KOPT-K1 (cell line): Measurements from ENCODE around the gene SLC26A2.

Experiments
- H3K27ac ChIP-seq: fragments of 200-600 bp; sonication (generic); 2 replicates; pipeline ENCODE4 v1.5.1; 2016; ENCODE audit warnings: antibody characterized with exemption, mild to moderate bottlenecking, low read depth, low read length; ENCODE audit not compliant: poor library complexity, severe bottlenecking
- H3K36me3 ChIP-seq: fragments of 200-600 bp; sonication (generic); 2 replicates; pipeline ENCODE4 v1.5.1; 2017; ENCODE audit warnings: antibody characterized with exemption, mild to moderate bottlenecking, low read length, moderate library complexity; ENCODE audit not compliant: insufficient read depth
- H3K9me3 ChIP-seq: fragments of 200-600 bp; sonication (generic); 2 replicates; pipeline ENCODE4 v1.5.1; 2017; ENCODE audit warnings: antibody characterized with exemption, low read length, mild to moderate bottlenecking; ENCODE audit not compliant: insufficient read depth, poor library complexity, severe bottlenecking

The SLC26A2 gene

DNA sequence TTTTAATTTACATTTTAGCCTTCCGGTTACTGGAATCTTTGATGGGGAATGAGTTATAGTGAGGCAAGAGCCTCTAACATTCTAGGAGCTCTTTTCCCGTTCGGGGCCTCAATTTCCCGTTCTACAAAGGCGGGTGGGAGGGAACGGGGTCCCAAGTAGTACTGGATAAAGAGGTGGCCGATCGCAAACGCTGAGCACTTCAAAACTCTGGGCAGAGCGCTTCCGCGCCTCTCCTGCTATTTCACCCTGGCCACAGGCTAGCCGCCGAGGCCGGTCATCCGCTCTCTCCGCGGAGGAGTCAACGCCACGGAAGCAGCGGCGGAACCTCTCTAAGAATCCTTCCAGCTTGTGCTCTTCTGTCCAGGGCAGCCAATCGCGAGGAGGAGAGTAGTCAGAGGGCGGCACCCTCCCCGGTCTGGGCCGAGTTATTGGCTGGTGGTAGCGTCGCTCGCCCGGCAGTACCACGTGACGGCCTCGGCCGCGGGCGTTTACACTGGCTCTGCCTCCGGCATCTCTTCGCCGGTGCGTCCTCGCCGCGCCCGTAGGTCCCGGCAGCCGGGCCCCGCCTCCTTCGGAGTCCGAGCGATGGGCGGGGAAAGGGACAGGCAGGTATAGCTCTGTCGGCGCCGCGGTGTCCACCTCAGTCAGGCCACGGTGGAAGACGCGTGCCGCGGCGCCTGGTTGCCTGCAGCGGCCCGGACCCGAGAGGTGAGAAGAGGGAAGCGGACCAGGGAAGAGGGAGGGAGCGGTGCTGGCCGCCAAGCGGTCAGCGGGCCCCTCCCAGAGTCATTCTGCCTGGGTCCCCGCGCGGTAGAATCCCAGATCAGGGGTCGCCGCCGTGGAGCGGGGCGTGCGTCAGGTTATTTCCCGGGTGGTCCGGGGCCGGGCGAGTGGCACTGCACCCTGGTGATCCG, at the start of gene SLC26A2:
SLC26A2 (plus strand) TSS at position 487 of the 914 bp plus-strand sequence. CDS start 16,895 bp downstream, outside the sequence.
- Histone ChIP-seq H3K9me3 (no peaks in the 10 kb centered on the region), H3K36me3 (no peaks in the 10 kb centered on the region), H3K27ac (peak within 1 kb of the TSS; percentile 57)

DNA sequence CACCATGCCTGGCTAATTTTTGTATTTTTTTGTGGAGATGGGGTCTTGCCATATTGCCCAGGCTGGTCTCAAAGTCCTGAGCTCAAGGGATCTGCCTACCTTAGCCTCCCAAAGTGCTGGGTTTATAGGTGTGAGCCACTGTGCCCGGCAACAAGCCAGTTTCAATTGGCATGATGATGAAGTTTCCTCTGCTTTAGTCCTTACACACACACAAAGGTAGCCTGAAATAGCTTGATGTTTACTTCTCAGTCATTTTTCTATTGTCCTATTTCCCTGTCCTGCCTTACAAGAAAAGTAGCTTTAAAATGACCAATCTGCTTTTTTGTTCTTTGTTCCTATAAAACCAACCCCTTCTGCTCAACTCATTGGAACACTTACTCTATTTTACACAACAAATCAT, 49.5 kb upstream of the SLC26A2 start:
- no peaks in the 10 kb centered on the region for H3K9me3 ChIP-seq
- H3K36me3 ChIP-seq: no peaks in the 10 kb centered on the region
- H3K27ac ChIP-seq: no peak overlapping the region

DNA sequence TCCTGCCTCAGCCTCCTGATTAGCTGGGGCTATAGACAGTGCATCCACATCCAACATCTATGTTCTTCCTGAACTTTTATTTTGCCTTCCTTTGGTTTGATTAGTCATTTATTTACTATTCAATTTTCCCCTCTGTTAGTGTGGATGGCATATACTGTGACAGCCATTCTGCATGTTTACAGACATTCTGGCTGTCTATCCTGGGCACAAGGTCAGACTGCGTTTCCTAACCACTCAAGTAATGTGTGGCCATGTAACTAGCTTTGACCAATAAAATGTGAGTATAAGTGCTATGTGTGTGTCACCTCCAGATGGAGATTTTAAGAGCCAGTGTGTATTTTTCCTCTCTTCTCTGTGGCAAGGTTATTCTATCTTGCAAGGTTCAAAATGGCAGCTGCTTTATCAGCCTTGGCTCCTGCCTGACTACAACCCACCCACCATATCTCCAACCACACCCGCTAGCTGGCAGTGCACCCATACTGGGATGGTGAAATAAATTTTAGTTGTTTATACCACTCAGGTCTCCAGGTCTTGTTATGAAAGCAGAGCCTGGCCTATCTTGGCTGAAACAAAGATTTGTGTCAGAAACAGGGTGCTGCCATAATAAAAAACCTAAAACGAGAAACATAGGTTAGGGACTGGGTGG, 48.2 kb upstream of the SLC26A2 start:
- H3K9me3 ChIP-seq: no peaks in the 10 kb centered on the region
- no peaks in the 10 kb centered on the region for H3K36me3 ChIP-seq
- H3K27ac ChIP-seq: no peak overlapping the region

DNA sequence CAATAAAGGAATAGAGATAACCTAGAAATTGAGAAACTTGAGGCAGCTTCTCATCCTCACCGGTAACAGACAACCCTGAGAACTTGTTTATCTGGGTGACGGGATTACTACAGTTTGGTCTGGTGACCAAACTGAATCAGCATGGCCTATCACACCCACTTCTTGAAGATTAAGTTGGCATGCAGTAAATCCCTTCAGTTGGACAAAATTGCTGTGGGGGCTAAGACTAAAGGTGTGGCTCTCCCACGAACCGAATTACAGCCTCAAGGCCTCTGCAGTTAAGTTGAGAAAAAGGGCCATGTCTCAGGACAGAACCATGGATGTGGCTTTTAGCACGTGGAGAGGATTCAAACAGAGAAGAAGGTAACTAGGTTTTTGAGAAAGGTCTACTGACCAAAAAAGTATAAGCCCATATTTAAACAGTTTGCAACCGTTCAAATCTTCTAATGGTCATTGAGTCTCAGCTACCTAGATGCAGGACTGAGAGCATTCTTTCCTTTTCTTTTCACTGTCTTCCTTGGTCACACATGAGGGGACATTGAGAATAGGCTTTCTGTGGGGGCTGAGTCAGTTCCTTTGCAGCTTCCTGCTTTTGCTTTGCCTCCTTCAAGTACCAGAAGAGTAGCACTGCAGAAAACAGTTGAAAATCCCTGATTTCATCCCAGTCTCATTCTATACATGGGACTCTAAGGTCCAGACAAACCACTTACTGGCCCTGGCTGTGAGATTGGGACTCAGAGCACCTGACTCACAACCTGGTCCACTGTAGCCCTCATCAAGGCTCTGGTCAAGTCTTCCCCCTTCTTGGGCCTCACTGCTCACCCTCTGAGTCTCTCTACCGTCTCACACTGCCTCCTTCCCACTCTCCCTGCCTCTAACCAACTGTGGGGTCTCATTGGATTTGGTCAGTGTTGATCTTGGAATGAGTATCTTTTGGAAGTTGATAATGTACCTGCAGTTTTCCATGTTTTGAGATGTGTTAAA, 46.8 kb upstream of the SLC26A2 start:
- H3K27ac ChIP-seq: no peak overlapping the region

DNA sequence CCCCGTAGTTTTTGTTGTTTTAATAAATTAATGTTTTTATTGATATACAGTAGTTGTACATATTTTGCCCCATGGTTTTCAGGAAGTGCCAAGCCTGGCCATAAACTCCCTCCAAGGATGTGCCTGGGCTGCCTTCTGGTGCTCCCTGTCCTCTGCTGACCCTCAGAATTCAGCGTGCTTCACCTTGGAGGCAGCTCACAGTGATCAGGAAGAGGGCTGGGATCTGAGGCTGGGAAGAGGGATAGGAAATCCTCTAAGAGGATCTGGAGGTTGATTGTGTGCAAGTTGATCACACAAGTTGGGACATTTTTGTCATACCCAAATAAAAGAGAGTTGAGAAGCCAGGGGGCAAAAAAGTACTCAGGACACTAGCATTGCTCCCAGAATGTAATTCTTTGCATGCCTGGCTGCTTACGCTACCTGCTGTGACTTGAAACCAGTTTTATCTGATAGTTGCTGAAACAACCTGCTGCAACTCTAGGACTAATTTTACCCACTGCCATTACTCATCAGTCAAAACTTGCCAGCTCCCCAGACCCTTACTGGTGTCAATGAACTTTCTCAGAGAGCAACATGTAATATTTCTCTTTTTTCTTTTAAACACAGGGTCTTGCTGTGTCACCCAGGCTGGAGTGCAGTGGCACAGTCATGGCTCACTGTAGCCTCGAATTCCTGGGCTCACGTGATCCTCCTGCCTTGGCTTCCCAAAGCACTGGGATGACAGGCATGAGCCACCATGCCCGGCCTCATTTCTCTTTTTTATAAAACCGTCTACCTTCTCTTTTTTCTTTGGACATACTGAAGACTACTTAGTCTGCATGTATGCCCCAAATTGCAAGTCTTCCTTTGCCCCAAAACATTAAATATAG, 44.9 kb upstream of the SLC26A2 start:
- Histone ChIP-seq H3K36me3 (no peaks in the 10 kb centered on the region), H3K27ac (no peak overlapping the region), H3K9me3 (no peaks in the 10 kb centered on the region)

More for the DNA sequence above, 46.8 kb upstream of the SLC26A2 start:
- no peaks in the 10 kb centered on the region for H3K9me3 ChIP-seq
- no peaks in the 10 kb centered on the region for H3K36me3 ChIP-seq

DNA sequence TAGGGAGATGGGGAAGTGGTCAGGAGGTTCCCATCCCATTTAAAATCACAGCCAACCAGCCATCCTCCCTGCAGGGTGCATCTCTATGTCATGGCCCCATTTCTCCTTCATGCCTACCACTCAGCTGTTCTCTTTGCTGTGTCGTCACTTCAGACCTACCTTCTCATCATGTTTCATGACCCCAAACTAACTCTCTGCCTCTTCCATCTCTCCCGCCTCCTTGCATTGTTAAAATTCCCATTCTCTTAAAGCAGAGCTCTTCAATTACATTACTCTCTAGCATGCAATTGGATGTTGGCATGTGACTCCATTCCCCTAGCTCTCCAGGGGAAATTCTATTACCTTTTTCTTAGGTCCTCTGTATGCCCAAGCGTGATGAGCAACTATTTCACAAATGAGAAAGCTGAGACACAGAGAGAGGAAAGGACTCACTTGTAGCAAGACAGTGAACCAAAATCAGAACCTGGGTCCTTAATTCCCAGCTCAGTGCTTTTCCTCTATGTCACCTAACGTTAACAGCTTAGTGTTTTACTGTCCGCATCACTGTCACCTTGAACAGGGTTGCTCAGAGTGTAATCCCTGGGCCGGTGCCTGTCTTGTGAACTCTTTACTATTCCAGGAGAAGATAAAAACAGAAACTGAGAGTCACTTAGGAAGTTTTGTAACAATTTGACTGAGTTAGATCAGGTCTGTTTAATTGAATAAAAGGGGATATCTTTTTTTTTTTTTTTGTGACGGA, 44.1 kb upstream of the SLC26A2 start:
- H3K27ac ChIP-seq: no peak overlapping the region

DNA sequence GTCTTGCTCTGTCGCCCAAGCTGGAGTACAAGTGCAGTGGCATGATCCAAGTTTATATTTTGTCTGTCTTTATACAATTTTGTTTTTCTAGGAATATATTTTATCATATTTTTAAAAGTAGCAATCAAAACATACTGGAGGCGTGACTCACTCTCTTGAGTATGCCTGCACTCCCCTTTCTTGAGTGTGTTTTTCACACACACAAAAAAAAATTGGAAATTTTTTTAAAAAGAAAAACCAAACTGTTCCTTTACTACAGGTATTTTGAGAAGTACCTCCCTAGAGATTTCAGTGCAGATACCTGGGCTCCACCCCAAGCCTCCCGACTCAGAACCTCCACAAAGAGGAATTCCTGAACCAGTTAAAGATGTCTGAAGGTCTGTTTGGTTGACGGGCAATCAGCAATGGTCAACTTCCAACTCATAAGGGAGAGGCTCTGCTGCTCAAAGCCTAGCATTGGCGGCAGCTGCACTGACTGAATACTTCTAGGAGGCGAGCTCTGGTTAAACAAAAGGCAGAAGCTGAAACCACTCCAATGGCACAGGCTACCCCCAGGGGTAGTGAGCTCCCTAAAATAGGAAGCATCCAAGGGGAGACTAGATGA, 43.4 kb upstream of the SLC26A2 start:
- no peaks in the 10 kb centered on the region for H3K36me3 ChIP-seq
- no peak overlapping the region for H3K27ac ChIP-seq
- no peaks in the 10 kb centered on the region for H3K9me3 ChIP-seq

More for the DNA sequence above, 44.1 kb upstream of the SLC26A2 start:
- Histone ChIP-seq H3K9me3 (no peaks in the 10 kb centered on the region), H3K36me3 (no peaks in the 10 kb centered on the region)

DNA sequence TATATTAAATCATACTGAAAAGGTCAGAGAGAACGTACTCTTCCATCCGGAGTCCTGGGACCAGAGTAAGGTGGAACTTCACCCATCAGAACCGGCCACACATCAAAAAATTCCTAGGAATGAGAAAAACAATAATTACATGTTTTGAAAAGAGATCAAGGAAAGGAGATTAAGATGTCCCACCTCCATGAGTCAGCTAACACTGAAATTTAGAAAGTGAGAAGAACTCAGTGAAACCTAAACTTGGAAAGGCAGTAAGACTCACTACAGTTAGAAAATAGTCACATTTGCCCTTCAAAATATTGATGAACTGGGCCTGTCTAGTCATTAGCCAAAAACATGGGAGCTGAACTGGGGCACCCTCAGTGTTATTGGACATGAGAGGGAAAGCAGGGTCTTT, 39.0 kb upstream of the SLC26A2 start:
- no peak overlapping the region for H3K27ac ChIP-seq
- H3K36me3 ChIP-seq: no peaks in the 10 kb centered on the region
- H3K9me3 ChIP-seq: no peaks in the 10 kb centered on the region

DNA sequence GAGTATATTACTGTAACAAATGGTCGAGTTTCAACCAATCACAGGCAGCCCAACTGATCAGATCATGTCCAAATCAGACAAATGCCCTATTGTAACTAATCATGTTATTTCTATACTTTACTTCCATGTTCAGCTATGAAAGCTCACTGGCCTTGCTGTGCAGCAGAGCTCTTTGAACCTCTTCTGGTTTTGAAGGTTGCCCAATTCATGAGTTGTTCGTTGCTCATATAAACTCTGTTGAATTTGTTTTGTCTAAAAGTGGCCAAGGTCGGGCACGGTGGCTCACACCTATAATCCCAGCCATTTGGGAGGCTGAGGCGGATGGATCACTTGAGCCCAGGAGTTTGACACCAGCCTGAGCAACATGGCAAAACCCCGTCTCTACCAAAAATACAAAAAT, 37.6 kb upstream of the SLC26A2 start:
- no peaks in the 10 kb centered on the region for H3K36me3 ChIP-seq
- no peak overlapping the region for H3K27ac ChIP-seq
- no peaks in the 10 kb centered on the region for H3K9me3 ChIP-seq

DNA sequence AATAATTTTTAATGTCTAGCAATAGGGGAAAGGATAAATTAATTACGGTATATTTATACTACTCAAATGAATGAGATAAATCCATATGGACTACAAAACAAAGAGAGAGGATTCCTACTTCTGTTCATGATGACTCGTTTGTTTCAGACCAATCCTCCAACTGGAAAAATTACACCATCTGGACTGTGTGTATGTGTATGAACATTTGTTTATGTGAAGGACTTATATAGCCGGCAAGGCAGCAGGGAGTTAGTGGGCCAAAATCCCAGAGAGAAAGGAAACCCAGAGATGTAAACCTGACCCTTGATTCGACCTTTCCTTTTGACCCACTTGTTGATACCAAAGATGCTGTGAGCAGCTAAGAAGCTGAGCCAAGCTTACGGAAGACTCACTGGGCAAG, 36.1 kb upstream of the SLC26A2 start:
- Histone ChIP-seq H3K9me3 (no peaks in the 10 kb centered on the region), H3K27ac (no peak overlapping the region), H3K36me3 (no peaks in the 10 kb centered on the region)

DNA sequence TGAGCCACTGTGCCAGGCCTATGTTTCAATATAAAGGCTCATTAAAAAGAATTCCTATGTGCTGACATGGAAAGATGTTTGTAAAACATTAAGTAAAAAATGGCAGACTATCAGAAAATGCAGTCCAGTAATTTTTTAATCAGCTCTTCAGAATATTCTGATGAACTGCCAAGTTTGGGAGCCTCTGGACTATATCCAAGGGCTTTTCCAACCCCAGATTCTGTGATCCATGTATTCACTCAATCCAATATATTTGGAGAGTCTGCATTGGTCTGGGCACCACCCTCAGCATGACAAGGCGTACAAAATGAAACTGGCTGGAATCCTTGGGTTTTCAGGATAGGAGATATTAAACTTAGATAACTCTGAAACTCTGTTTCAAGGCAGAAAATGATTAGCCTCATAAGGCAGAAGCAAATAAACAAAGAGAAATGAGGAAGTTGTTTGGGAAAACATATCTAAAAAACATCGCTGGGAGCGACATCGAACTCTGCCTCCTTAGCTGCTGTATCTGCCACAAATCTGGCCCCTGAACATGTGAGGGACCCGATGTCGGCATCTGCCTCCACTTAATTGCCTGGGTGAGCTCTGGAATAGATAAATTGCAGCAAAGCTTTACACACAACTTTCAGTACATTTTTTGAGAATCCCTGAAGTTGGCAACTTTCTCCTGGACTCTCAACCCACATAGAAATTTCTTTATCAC, 30.4 kb upstream of the SLC26A2 start:
- Histone ChIP-seq H3K27ac (no peak overlapping the region), H3K36me3 (no peaks in the 10 kb centered on the region), H3K9me3 (no peaks in the 10 kb centered on the region)

DNA sequence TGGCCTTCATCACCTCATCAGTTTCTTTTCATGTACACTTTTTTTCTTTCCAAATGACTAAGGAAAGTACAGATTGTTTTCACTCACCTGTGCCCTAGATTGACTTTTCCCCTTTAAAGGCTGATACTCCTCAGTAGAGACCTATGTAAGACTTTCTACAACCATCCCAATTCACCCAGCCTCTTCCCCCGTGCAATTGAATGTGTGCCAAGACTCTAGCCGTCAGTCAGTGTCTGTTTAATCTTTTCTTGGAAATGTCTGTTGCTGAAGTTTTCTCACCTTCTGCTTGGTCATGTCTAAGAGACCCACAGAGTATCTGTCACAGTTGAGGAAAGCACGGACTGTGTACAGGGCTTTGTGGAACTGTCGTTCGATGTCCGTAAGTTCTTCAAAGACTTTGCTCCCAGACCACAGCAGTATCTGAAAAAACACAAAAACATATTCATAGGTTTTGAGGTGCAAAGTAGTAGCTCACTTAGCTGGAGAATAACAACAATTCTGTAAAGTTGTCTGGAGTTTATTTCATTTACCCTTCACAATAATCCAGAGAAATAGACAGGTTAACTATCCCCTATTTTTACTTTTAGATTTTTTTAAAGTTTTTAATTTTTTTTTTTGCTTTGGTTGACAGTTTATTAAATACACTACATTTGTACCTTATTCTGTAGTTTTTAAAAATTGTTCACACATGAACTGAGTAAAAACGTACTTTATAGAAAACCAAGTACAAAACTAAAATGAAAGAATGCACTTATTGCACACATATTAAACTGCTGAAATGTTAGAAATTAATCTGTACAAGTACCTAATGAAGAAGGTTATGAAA, 29.6 kb upstream of the SLC26A2 start:
- Histone ChIP-seq H3K27ac (no peak overlapping the region), H3K36me3 (no peaks in the 10 kb centered on the region), H3K9me3 (no peaks in the 10 kb centered on the region)
